Measurements from ENCODE around the gene SRCIN1. TPM values are rescaled to one million over a fixed set of nuclear protein-coding genes. Genes with fewer than 3 reads are reported as not detected.

SRCIN1 gene
- total RNA-seq, 1 experiment from 2014 or later = 6.9 TPM

- Histone ChIP-seq H3K56ac (ENCODE audit: insufficient read length, low read depth, low read length) (no peak overlapping the region), H4K5ac (ENCODE audit: insufficient read length, low read depth, low read length) (no peak overlapping the region), H2BK15ac (ENCODE audit: low read depth, low read length) (no peak overlapping the region), H2BK20ac (ENCODE audit: low read depth, low read length, poor library complexity, severe bottlenecking) (no peak overlapping the region), H3K14ac (ENCODE audit: insufficient read depth, low read length) (no peak overlapping the region), H3K9me3 (ENCODE audit: control insufficient read depth, low read depth, low read length) (no peaks in the 10 kb centered on the region), H2AK5ac (ENCODE audit: insufficient read length, low read length) (no peak overlapping the region), H2BK120ac (ENCODE audit: low read depth, low read length, poor library complexity, severe bottlenecking) (no peak overlapping the region), H3K23me2 (ENCODE audit: insufficient read length, low read depth, low read length, poor library complexity, severe bottlenecking) (no peaks in the 10 kb centered on the region), H3K4me1 (ENCODE audit: insufficient read depth, low read length) (no peaks in the 10 kb centered on the region), H2AFZ (ENCODE audit: low read length) (no peak overlapping the region), H3K23ac (ENCODE audit: insufficient read length, low read depth, low read length) (no peak overlapping the region), H3K9ac (ENCODE audit: extremely low read depth, insufficient read length, low read length) (no peak overlapping the region), H3K27ac (ENCODE audit: insufficient read length, low read depth, low read length) (no peak overlapping the region), H3K4ac (ENCODE audit: low read depth, low read length) (no peak overlapping the region), H3K18ac (ENCODE audit: insufficient read length, low read depth, low read length) (no peak overlapping the region), H3T11ph (ENCODE audit: low read length) (no peak overlapping the region), H2BK12ac (ENCODE audit: insufficient read length, low read depth, low read length) (no peak overlapping the region), H4K91ac (ENCODE audit: insufficient read length, low read depth, low read length) (no peak overlapping the region), H4K8ac (replicated peaks; ENCODE audit: insufficient read length, low read depth, low read length) (no peak overlapping the region), H3K79me1 (ENCODE audit: insufficient read depth, low read depth, low read length, poor library complexity, severe bottlenecking) (peaks cover 5% of the 10 kb centered on the region), H3K79me2 (ENCODE audit: insufficient read depth, low read length) (no peaks in the 10 kb centered on the region), H4K20me1 (ENCODE audit: control insufficient read depth, insufficient read depth, insufficient read length) (no peaks in the 10 kb centered on the region), H2BK5ac (ENCODE audit: insufficient read length, low read length) (no peak overlapping the region), H3K27me3 (ENCODE audit: insufficient read depth, low read length) (no peaks in the 10 kb centered on the region), H3K4me2 (ENCODE audit: insufficient read depth, insufficient read length, low read length) (no peak overlapping the region)
- H3K27ac Mint-ChIP-seq = peak overlapping the region in 2 of 3 experiments; percentile 61; a peak in 4 of 7 replicates
- no peak for DNase-seq
- TF ChIP-seq CTCF (conservative IDR thresholded peaks at IDR 0.05) = peak; percentile 6; the same call in 1 of the 3 replicates
- no CpG with 5 or more reads among the region's 2 CpGs for WGBS (ENCODE audit: extremely low coverage, insufficient read length, low lambda C conversion rate)
- peaks cover 17 to 18% of the 10 kb centered on the region in 2 experiments for H3K4me1 Mint-ChIP-seq
- no peaks in the 10 kb centered on the region for H3K9me3 Mint-ChIP-seq
- peaks cover 29 to 65% (median 42%) of the 10 kb centered on the region in 3 experiments for H3K36me3 Mint-ChIP-seq (ENCODE audit: insufficient read depth in 1 of 3, low read depth in 3 of 3)
- no peak overlapping the region; a peak in 1 of 5 replicates for H3K4me3 Mint-ChIP-seq
- no peaks in the 10 kb centered on the region for H3K27me3 Mint-ChIP-seq (ENCODE audit: low read depth)
Measured at GRCh38 chr17:38485146-38485468, 120.6 kb downstream of the SRCIN1 start.

Data from H9 (cell line).